Measurements from ENCODE around the gene RAB43. TPM values are rescaled to one million over a fixed set of nuclear protein-coding genes. Genes with fewer than 3 reads are reported as not detected.

Gene RAB43
- total RNA-seq, 1 donor from 2014 or later = 0.36 TPM

- H3K9me3 Mint-ChIP-seq = no peaks in the 10 kb centered on the region
- H3K4me1 Mint-ChIP-seq = no peaks in the 10 kb centered on the region
- Histone ChIP-seq H3K27me3 (no peaks in the 10 kb centered on the region), H2AFZ (replicated peaks) (no peak overlapping the region), H3K36me3 (no peaks in the 10 kb centered on the region), H4K20me1 (ENCODE audit: low read depth) (no peaks in the 10 kb centered on the region), H3K27ac (no peak overlapping the region), H3K79me2 (ENCODE audit: low read depth) (no peaks in the 10 kb centered on the region), H3K4me1 (no peaks in the 10 kb centered on the region), H3K9me3 (ENCODE audit: low read depth) (no peaks in the 10 kb centered on the region), H3F3A (ENCODE audit: low read depth) (no peaks in the 10 kb centered on the region), H3K4me3 (no peak overlapping the region), H3K4me2 (no peak overlapping the region), H3K9ac (no peak overlapping the region)
- peaks cover 25% of the 10 kb centered on the region for H3K36me3 Mint-ChIP-seq
- DNase-seq (ENCODE audit: low spot score) = no peak
- no peaks in the 10 kb centered on the region for H3K27me3 Mint-ChIP-seq (ENCODE audit: insufficient read depth, low read depth)
- no peak overlapping the region for H3K27ac Mint-ChIP-seq
- no peak overlapping the region for H3K4me3 Mint-ChIP-seq
- TF ChIP-seq EZH2 (IDR thresholded peaks at IDR 0.05) (no peak), EZH2phosphoT487 (IDR thresholded peaks at IDR 0.05) (no peak)
These were observed 7.0 kb upstream of the RAB43 start for GRCh38 chr3:129128357-129129155.

GRCh38 chr3:129126726-129127280 is 5.2 kb upstream of the RAB43 start:
- Histone ChIP-seq H3K9me3 (ENCODE audit: low read depth) (no peaks in the 10 kb centered on the region), H3K36me3 (no peaks in the 10 kb centered on the region), H3K9ac (no peak overlapping the region), H4K20me1 (ENCODE audit: low read depth) (no peaks in the 10 kb centered on the region), H3F3A (ENCODE audit: low read depth) (peaks cover 9% of the 10 kb centered on the region), H3K27me3 (no peaks in the 10 kb centered on the region), H2AFZ (replicated peaks) (no peak overlapping the region), H3K4me3 (no peak overlapping the region), H3K79me2 (ENCODE audit: low read depth) (no peaks in the 10 kb centered on the region), H3K27ac (no peak overlapping the region), H3K4me2 (no peak overlapping the region), H3K4me1 (no peaks in the 10 kb centered on the region)
- Mint-ChIP-seq H3K27ac (no peak overlapping the region), H3K9me3 (no peaks in the 10 kb centered on the region), H3K4me3 (no peak overlapping the region), H3K27me3 (ENCODE audit: insufficient read depth, low read depth) (no peaks in the 10 kb centered on the region), H3K36me3 (peaks cover 13% of the 10 kb centered on the region), H3K4me1 (no peaks in the 10 kb centered on the region)
- DNase-seq (ENCODE audit: low spot score) = no peak
- no peak for TF ChIP-seq EZH2 (IDR thresholded peaks at IDR 0.05)
- TF ChIP-seq EZH2phosphoT487 (IDR thresholded peaks at IDR 0.05) = no peak
- TF ChIP-seq CTCF (IDR thresholded peaks at IDR 0.05) = no peak

GRCh38 chr3:129123314-129124060 is 1.9 kb upstream of the RAB43 start:
- no peak overlapping the region for H3K27ac Mint-ChIP-seq
- no peaks in the 10 kb centered on the region for H3K36me3 ChIP-seq
- no peak overlapping the region for H3K9ac ChIP-seq
- H3K9me3 Mint-ChIP-seq = no peaks in the 10 kb centered on the region
- peaks cover 10% of the 10 kb centered on the region for H4K20me1 ChIP-seq (ENCODE audit: low read depth)
- peaks cover 8% of the 10 kb centered on the region for H3K36me3 Mint-ChIP-seq
- peaks cover 20% of the 10 kb centered on the region for H3K4me1 Mint-ChIP-seq
- H3K27me3 Mint-ChIP-seq (ENCODE audit: insufficient read depth, low read depth) = no peaks in the 10 kb centered on the region
- no peak overlapping the region for H3K4me2 ChIP-seq
- no peak overlapping the region for H3K4me3 ChIP-seq
- peaks cover 9% of the 10 kb centered on the region for H3F3A ChIP-seq (ENCODE audit: low read depth)
- H3K27ac ChIP-seq = no peak overlapping the region
- DNase-seq (ENCODE audit: low spot score) = no peak
- no peaks in the 10 kb centered on the region for H3K9me3 ChIP-seq (ENCODE audit: low read depth)
- H3K4me3 Mint-ChIP-seq = peak overlapping the region; percentile 84
- no peaks in the 10 kb centered on the region for H3K27me3 ChIP-seq
- peaks cover 16% of the 10 kb centered on the region for H3K79me2 ChIP-seq (ENCODE audit: low read depth)
- peaks cover 15% of the 10 kb centered on the region for H3K4me1 ChIP-seq
- no peak overlapping the region for H2AFZ ChIP-seq (replicated peaks)
- TF ChIP-seq EZH2phosphoT487 (IDR thresholded peaks at IDR 0.05) (no peak), EZH2 (IDR thresholded peaks at IDR 0.05) (no peak)

GRCh38 chr3:129122412-129123011 is 908 bp upstream of the RAB43 start:
- no peaks in the 10 kb centered on the region for H3K27me3 Mint-ChIP-seq (ENCODE audit: insufficient read depth, low read depth)
- H3K27me3 ChIP-seq = no peaks in the 10 kb centered on the region
- H3F3A ChIP-seq (ENCODE audit: low read depth) = peaks cover 9% of the 10 kb centered on the region
- peak overlapping the region; percentile 15 for H3K9ac ChIP-seq
- H3K36me3 ChIP-seq = no peaks in the 10 kb centered on the region
- H3K4me1 Mint-ChIP-seq = peaks cover 28% of the 10 kb centered on the region
- peak overlapping the region; percentile 88 for H2AFZ ChIP-seq (replicated peaks)
- DNase-seq (ENCODE audit: low spot score) = peak; percentile 65
- H3K9me3 ChIP-seq (ENCODE audit: low read depth) = no peaks in the 10 kb centered on the region
- peak overlapping the region; percentile 70 for H3K4me3 ChIP-seq
- H3K9me3 Mint-ChIP-seq = no peaks in the 10 kb centered on the region
- peaks cover 7% of the 10 kb centered on the region for H3K36me3 Mint-ChIP-seq
- H3K27ac ChIP-seq = no peak overlapping the region
- H3K4me2 ChIP-seq = peak overlapping the region; percentile 83
- peaks cover 20% of the 10 kb centered on the region for H4K20me1 ChIP-seq (ENCODE audit: low read depth)
- no peak overlapping the region for H3K27ac Mint-ChIP-seq
- H3K4me1 ChIP-seq = peaks cover 19% of the 10 kb centered on the region
- H3K79me2 ChIP-seq (ENCODE audit: low read depth) = peaks cover 22% of the 10 kb centered on the region
- TF ChIP-seq CTCF (IDR thresholded peaks at IDR 0.05) (no peak), EZH2phosphoT487 (IDR thresholded peaks at IDR 0.05) (no peak), EZH2 (IDR thresholded peaks at IDR 0.05) (no peak)
- peak overlapping the region; percentile 84 for H3K4me3 Mint-ChIP-seq
